PC-9 (cell line): Measurements from ENCODE around the gene AUTS2.

Experiments
- CTCF ChIP-seq: fragments of 200-600 bp; sonication (generic); conservative IDR thresholded peaks from 2 replicates; pipeline ENCODE4 v1.6.1; 2017; ENCODE audit warnings: mixed run types, antibody characterized with exemption, mild to moderate bottlenecking, moderate library complexity
- EZH2 ChIP-seq: fragments of 200-600 bp; sonication (generic); IDR thresholded peaks from 2 replicates; pipeline ENCODE4 v1.8.0; 2017; ENCODE audit warnings: antibody characterized with exemption, low read depth

GRCh38 chr7:69895446-69895845 is 297.2 kb downstream of the AUTS2 start:
- TF ChIP-seq CTCF (no peak), EZH2 (no peak)
